Measurements from ENCODE around the gene MAGI1. TPM values are rescaled to one million over a fixed set of nuclear protein-coding genes. Genes with fewer than 3 reads are reported as not detected.

MAGI1 gene
- total RNA-seq, 1 experiment from 2014 or later: 38.6 TPM

- Histone ChIP-seq H3K4me3 (replicated peaks in 1 of 2; ENCODE audit: low read depth in 1 of 2, low read length in 2 of 2) (no peak overlapping the region), H4K20me1 (ENCODE audit: insufficient read depth) (no peaks in the 10 kb centered on the region), H3K79me2 (ENCODE audit: insufficient read depth, low read length) (no peaks in the 10 kb centered on the region; the same call in 1 of the 2 replicates), H3K27ac (ENCODE audit: low read depth, low read length) (no peak overlapping the region), H3K36me3 (ENCODE audit: control insufficient read depth in 1 of 2, insufficient read depth in 2 of 2, low read length in 2 of 2) (no peaks in the 10 kb centered on the region), H3K27me3 (ENCODE audit: insufficient read depth, low read length) (no peaks in the 10 kb centered on the region), H2AFZ (ENCODE audit: low read depth, low read length, poor library complexity, severe bottlenecking) (no peak overlapping the region), H3K9ac (ENCODE audit: low read length) (no peak overlapping the region), H3K4me2 (ENCODE audit: low read length) (no peak overlapping the region), H3K9me3 (ENCODE audit: control insufficient read depth in 1 of 2, insufficient read depth in 1 of 2, low read depth in 1 of 2, low read length in 2 of 2) (no peaks in the 10 kb centered on the region), H3K4me1 (ENCODE audit: control insufficient read depth in 1 of 2, insufficient read depth in 2 of 2, low read length in 2 of 2) (peaks cover 0 to 8% of the 10 kb centered on the region in 2 experiments; a peak in 2 of 4 replicates), H3K9me2 (ENCODE audit: insufficient read depth) (no peaks in the 10 kb centered on the region)
- no peak for DNase-seq (ENCODE audit: low read depth, low spot score)
- ATAC-seq: no peak
- ChIA-PET POLR2A (no interaction called here), CTCF (no interaction called here), RAD21 (ENCODE audit: low non-redundant PET in 1 of 2, low total read pairs in 2 of 2, uncharacterized antibody in 2 of 2, unreplicated experiment in 2 of 2) (no interaction called here)
- intact Hi-C loops (cut with micrococcal nuclease): no loop called here
- BruUV-seq (replicated peaks): no TSS peak
- no peak for TF ChIP-seq ELF1 (IDR thresholded peaks at IDR 0.05; ENCODE audit: borderline replicate concordance, low read depth)
- TF ChIP-seq ZNF274 (IDR thresholded peaks at IDR 0.05; ENCODE audit: low read depth, low read length): no peak
- TF ChIP-seq POLR2AphosphoS5 (IDR thresholded peaks at IDR 0.05; ENCODE audit: low read depth, low read length): no peak
- TF ChIP-seq YY1 (IDR thresholded peaks at IDR 0.05; ENCODE audit: extremely low read depth, insufficient replicate concordance, low read depth, low read length): no peak
- no peak for TF ChIP-seq SP1 (IDR thresholded peaks at IDR 0.05; ENCODE audit: low read depth)
- no peak for TF ChIP-seq SRF (IDR thresholded peaks at IDR 0.05; ENCODE audit: low read depth)
- no peak for TF ChIP-seq EZH2phosphoT487 (IDR thresholded peaks at IDR 0.05; ENCODE audit: borderline replicate concordance)
- no peak for TF ChIP-seq RAD21 (IDR thresholded peaks at IDR 0.05; ENCODE audit: low read depth)
- no peak for TF ChIP-seq CBX3 (IDR thresholded peaks at IDR 0.05; ENCODE audit: low read depth)
- no peak for TF ChIP-seq FOSL1 (IDR thresholded peaks at IDR 0.05; ENCODE audit: low read depth)
- no peak for TF ChIP-seq ZFX (IDR thresholded peaks at IDR 0.05)
These were observed 171.1 kb downstream of the MAGI1 start for GRCh38 chr3:65867463-65868210.

- H3K79me2 ChIP-seq (ENCODE audit: insufficient read depth, low read length): no peaks in the 10 kb centered on the region; the same call in 1 of the 2 replicates
- no peaks in the 10 kb centered on the region for H3K9me3 ChIP-seq (ENCODE audit: control insufficient read depth in 1 of 2, insufficient read depth in 1 of 2, low read depth in 1 of 2, low read length in 2 of 2)
- H3K4me3 ChIP-seq (replicated peaks in 1 of 2; ENCODE audit: low read depth in 1 of 2, low read length in 2 of 2): no peak overlapping the region
- intact Hi-C loops (cut with micrococcal nuclease): no loop called here
- DNase-seq (ENCODE audit: low read depth, low spot score) (no peak), ATAC-seq (no peak)
- RAD21 ChIA-PET (ENCODE audit: low non-redundant PET in 1 of 2, low total read pairs in 2 of 2, uncharacterized antibody in 2 of 2, unreplicated experiment in 2 of 2): no interaction called here
- POLR2A ChIA-PET: no interaction called here
- no peaks in the 10 kb centered on the region for H4K20me1 ChIP-seq (ENCODE audit: insufficient read depth)
- H3K9me2 ChIP-seq (ENCODE audit: insufficient read depth): no peaks in the 10 kb centered on the region
- BruUV-seq (replicated peaks): no TSS peak
- no peaks in the 10 kb centered on the region for H3K36me3 ChIP-seq (ENCODE audit: control insufficient read depth in 1 of 2, insufficient read depth in 2 of 2, low read length in 2 of 2)
- H3K4me1 ChIP-seq (ENCODE audit: control insufficient read depth in 1 of 2, insufficient read depth in 2 of 2, low read length in 2 of 2): no peaks in the 10 kb centered on the region; a peak in 1 of 4 replicates
- no peak overlapping the region for H3K27ac ChIP-seq (ENCODE audit: low read depth, low read length)
- H2AFZ ChIP-seq (ENCODE audit: low read depth, low read length, poor library complexity, severe bottlenecking): no peak overlapping the region
- H3K4me2 ChIP-seq (ENCODE audit: low read length): no peak overlapping the region
- CTCF ChIA-PET: no interaction called here
- H3K9ac ChIP-seq (ENCODE audit: low read length): no peak overlapping the region
- no peaks in the 10 kb centered on the region for H3K27me3 ChIP-seq (ENCODE audit: insufficient read depth, low read length)
- TF ChIP-seq TCF7L2 (IDR thresholded peaks at IDR 0.05; ENCODE audit: borderline replicate concordance, extremely low read depth, insufficient read depth, insufficient read length) (no peak), POLR2AphosphoS5 (IDR thresholded peaks at IDR 0.05; ENCODE audit: low read depth, low read length) (no peak), MAX (IDR thresholded peaks at IDR 0.05) (no peak), REST (IDR thresholded peaks at IDR 0.05; ENCODE audit: low read depth) (no peak)
These were observed 174.3 kb downstream of the MAGI1 start for GRCh38 chr3:65864357-65864904.
